Measurements from ENCODE around the gene SCML1.

SCML1 gene

DNA sequence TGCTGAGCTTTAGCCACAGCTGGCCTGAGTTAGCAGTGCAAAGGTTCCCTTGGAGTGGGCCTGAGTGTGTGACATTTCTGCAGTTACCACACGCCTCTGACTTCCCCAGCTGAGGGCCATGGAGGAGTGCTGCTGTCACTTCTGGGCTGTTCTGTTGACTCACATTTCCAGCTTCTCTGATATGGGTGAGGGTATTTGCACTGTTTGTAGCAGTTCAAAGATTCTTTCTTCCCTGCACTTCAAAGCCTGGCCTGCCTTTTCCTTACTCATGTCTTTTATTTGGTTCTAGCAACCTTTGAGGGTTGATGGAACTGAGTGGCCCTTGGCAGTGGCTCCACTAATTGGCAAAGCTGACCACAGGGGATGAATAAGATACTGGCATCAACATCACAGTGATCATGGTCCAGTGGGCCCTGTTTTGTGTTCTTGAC lies 26.4 kb upstream of the SCML1 start:
- H3K9me3 ChIP-seq (ENCODE audit: control insufficient read depth, insufficient read depth, low read length): no peaks in the 10 kb centered on the region
- H3K4me2 ChIP-seq (ENCODE audit: low read length): no peak overlapping the region
- H3K9me2 ChIP-seq (replicated peaks; ENCODE audit: control insufficient read depth, low read length): no peaks in the 10 kb centered on the region

DNA sequence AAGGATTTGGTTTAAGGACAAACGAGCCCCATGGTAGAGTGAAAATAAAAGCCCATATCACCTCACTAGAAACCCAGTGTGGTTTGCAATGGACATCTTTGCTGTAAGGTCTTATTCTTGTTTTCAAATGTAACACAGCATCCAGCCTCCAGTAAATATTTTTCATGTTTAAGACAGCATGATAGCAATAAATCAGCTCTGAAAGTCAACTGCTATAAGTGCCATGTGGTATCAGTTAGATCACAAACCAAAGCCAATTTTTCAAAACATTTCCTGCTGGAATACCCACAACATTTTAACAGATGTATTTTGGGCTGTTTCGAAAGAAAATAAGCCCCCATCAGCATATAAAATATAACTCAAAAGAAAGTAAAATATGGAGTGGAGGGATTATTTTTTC lies 24.0 kb upstream of the SCML1 start:
- Histone ChIP-seq H3K27ac (ENCODE audit: low read depth, low read length) (no peak overlapping the region), H3K9me3 (ENCODE audit: control insufficient read depth, insufficient read depth, low read length) (no peaks in the 10 kb centered on the region), H4K20me1 (ENCODE audit: control insufficient read depth, insufficient read depth, low read depth, low read length) (no peaks in the 10 kb centered on the region), H3F3A (ENCODE audit: control insufficient read depth, insufficient read depth) (no peaks in the 10 kb centered on the region), H3K27me3 (ENCODE audit: control insufficient read depth, low read length) (no peaks in the 10 kb centered on the region), H3K9me2 (replicated peaks; ENCODE audit: control insufficient read depth, low read length) (no peaks in the 10 kb centered on the region), H3K36me3 (ENCODE audit: control insufficient read depth, low read length) (no peaks in the 10 kb centered on the region), H3K4me3 (ENCODE audit: low read length) (no peak overlapping the region), H3K4me1 (ENCODE audit: control insufficient read depth, low read length) (no peaks in the 10 kb centered on the region), H3K79me2 (ENCODE audit: control insufficient read depth, low read length) (no peaks in the 10 kb centered on the region), H3K4me2 (ENCODE audit: low read length) (no peak overlapping the region)
- TF ChIP-seq, protein P1, sequence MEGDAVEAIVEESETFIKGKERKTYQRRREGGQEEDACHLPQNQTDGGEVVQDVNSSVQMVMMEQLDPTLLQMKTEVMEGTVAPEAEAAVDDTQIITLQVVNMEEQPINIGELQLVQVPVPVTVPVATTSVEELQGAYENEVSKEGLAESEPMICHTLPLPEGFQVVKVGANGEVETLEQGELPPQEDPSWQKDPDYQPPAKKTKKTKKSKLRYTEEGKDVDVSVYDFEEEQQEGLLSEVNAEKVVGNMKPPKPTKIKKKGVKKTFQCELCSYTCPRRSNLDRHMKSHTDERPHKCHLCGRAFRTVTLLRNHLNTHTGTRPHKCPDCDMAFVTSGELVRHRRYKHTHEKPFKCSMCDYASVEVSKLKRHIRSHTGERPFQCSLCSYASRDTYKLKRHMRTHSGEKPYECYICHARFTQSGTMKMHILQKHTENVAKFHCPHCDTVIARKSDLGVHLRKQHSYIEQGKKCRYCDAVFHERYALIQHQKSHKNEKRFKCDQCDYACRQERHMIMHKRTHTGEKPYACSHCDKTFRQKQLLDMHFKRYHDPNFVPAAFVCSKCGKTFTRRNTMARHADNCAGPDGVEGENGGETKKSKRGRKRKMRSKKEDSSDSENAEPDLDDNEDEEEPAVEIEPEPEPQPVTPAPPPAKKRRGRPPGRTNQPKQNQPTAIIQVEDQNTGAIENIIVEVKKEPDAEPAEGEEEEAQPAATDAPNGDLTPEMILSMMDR (IDR thresholded peaks at IDR 0.05; ENCODE audit: low read depth, low read length, poor library complexity, severe bottlenecking): no peak
- no peak for TF ChIP-seq EZH2phosphoT487 (IDR thresholded peaks at IDR 0.05; ENCODE audit: borderline replicate concordance, low read length)

More for the DNA sequence above, 26.4 kb upstream of the SCML1 start:
- Histone ChIP-seq H4K20me1 (ENCODE audit: control insufficient read depth, insufficient read depth, low read depth, low read length) (no peaks in the 10 kb centered on the region), H3K79me2 (ENCODE audit: control insufficient read depth, low read length) (no peaks in the 10 kb centered on the region), H3K4me3 (ENCODE audit: low read length) (no peak overlapping the region), H3K27me3 (ENCODE audit: control insufficient read depth, low read length) (no peaks in the 10 kb centered on the region), H3F3A (ENCODE audit: control insufficient read depth, insufficient read depth) (no peaks in the 10 kb centered on the region), H3K36me3 (ENCODE audit: control insufficient read depth, low read length) (no peaks in the 10 kb centered on the region), H3K4me1 (ENCODE audit: control insufficient read depth, low read length) (no peaks in the 10 kb centered on the region), H3K27ac (ENCODE audit: low read depth, low read length) (no peak overlapping the region)
- TF ChIP-seq EZH2phosphoT487 (IDR thresholded peaks at IDR 0.05; ENCODE audit: borderline replicate concordance, low read length): no peak
- TF ChIP-seq, protein P1 (IDR thresholded peaks at IDR 0.05; ENCODE audit: low read depth, low read length, poor library complexity, severe bottlenecking): no peak

DNA sequence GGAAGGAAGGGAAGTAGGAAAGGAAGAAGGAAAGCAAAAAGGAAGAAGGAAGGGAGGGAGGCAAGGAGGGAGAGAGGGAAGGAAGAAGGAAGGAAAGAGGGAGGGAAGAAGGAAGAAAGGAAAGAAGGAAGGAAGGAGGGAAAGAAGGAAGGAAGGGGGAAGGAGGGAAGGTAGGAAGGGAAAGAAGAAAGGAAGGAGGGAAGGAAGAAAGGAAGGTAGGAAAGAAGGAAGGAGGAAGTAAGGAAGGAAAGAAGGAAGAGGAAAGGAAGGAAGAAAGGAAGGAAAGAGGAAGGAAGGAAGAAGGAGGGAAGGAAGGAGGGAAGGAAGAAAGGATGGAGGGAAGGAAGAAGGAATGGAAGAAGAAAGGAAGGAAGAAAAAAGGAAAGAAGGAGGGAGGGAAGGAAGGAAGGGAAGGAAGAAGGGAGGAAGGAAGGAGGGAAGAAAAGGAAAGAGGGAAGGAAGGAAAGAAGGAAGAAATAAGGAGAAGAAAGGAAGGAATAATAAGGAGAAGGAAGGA lies 18.6 kb upstream of the SCML1 start:
- no peak overlapping the region for H3K4me3 ChIP-seq (ENCODE audit: low read length)
- H3K27me3 ChIP-seq (ENCODE audit: control insufficient read depth, low read length): no peaks in the 10 kb centered on the region
- H3K4me2 ChIP-seq (ENCODE audit: low read length): no peak overlapping the region
- H3F3A ChIP-seq (ENCODE audit: control insufficient read depth, insufficient read depth): no peaks in the 10 kb centered on the region
- no peak overlapping the region for H3K27ac ChIP-seq (ENCODE audit: low read depth, low read length)
- H4K20me1 ChIP-seq (ENCODE audit: control insufficient read depth, insufficient read depth, low read depth, low read length): no peaks in the 10 kb centered on the region
- H3K79me2 ChIP-seq (ENCODE audit: control insufficient read depth, low read length): no peaks in the 10 kb centered on the region
- no peaks in the 10 kb centered on the region for H3K9me3 ChIP-seq (ENCODE audit: control insufficient read depth, insufficient read depth, low read length)
- no peaks in the 10 kb centered on the region for H3K36me3 ChIP-seq (ENCODE audit: control insufficient read depth, low read length)
- no peaks in the 10 kb centered on the region for H3K9me2 ChIP-seq (replicated peaks; ENCODE audit: control insufficient read depth, low read length)
- H3K4me1 ChIP-seq (ENCODE audit: control insufficient read depth, low read length): no peaks in the 10 kb centered on the region
- no peak for TF ChIP-seq EZH2phosphoT487 (IDR thresholded peaks at IDR 0.05; ENCODE audit: borderline replicate concordance, low read length)
- TF ChIP-seq, protein P1 (IDR thresholded peaks at IDR 0.05; ENCODE audit: low read depth, low read length, poor library complexity, severe bottlenecking): no peak
